Gastrocnemius medialis (tissue), 4 donors: ENCODE results near the gene NOL4L.

Experiments used
- CTCF ChIP-seq, 5 experiments: fragments of 450-650 bp in 3 of 5; fragments of 200-600 bp in 2 of 5; sonication (generic) in 2 of 5; IDR thresholded peaks in 4 of 5; conservative IDR thresholded peaks in 1 of 5; 1 replicate in 4 of 5; 2 replicates in 1 of 5; pipeline ENCODE4 v1.5.1; 2016 to 2019; ENCODE audit warnings: antibody characterized with exemption in 5 of 5, mild to moderate bottlenecking in 3 of 5, moderate library complexity in 3 of 5
- POLR2A ChIP-seq, 2 donors: fragments of 450-650 bp; IDR thresholded peaks; one replicate each; pipeline ENCODE4 v1.6.1; 2017; ENCODE audit warnings: antibody characterized with exemption in 2 of 2, mild to moderate bottlenecking in 2 of 2, moderate library complexity in 2 of 2

- no peak for TF ChIP-seq CTCF (IDR thresholded peaks at IDR 0.05 in 4 of 5, conservative IDR thresholded peaks at IDR 0.05 in 1 of 5)
- TF ChIP-seq POLR2A (IDR thresholded peaks at IDR 0.05), result no peak
Measured at GRCh38 chr20:32538526-32538939, 46.6 kb downstream of the NOL4L start.
